Tibial nerve (tissue), 4 donors: ENCODE data around the gene COL6A2. TPM values are rescaled to one million over a fixed set of nuclear protein-coding genes. Genes with fewer than 3 reads are reported as not detected.

ENCODE experiments used
- DNase-seq, 2 donors: peaks; one replicate each; pipeline ENCODE4 v3.0.0-alpha.2; 2019; ENCODE audit warnings: low spot score in 2 of 2
- H3K27ac ChIP-seq, 4 donors: fragments of 200-600 bp; sonication (generic) in 3 of 4; one replicate each; pipeline ENCODE4 v1.5.1; 2017 to 2019; ENCODE audit warnings: mild to moderate bottlenecking in 1 of 4
- H3K27me3 ChIP-seq, 2 donors: fragments of 200-600 bp; sonication (generic) in 1 of 2; one replicate each; pipeline versions ENCODE4 v1.5.1 to v1.6.0; 2017 to 2019
- H3K36me3 ChIP-seq, 3 donors: fragments of 200-600 bp; sonication (generic); one replicate each; pipeline ENCODE4 v1.5.1; 2018 to 2019
- H3K4me1 ChIP-seq, 4 donors: fragments of 200-600 bp; sonication (generic) in 3 of 4; one replicate each; pipeline ENCODE4 v1.5.1; 2017 to 2019
- H3K4me3 ChIP-seq, 4 donors: fragments of 200-600 bp; sonication (generic) in 3 of 4; one replicate each; pipeline ENCODE4 v1.5.1; 2017 to 2019; ENCODE audit warnings: mild to moderate bottlenecking in 1 of 4, moderate library complexity in 1 of 4
- H3K9me3 ChIP-seq, 4 donors: fragments of 200-600 bp; sonication (generic) in 3 of 4; one replicate each; pipeline ENCODE4 v1.5.1; 2017 to 2019
- EP300 ChIP-seq, 2 donors: sonication (generic); formaldehyde crosslinking; IDR thresholded peaks; one replicate each; pipeline ENCODE4 v1.6.1; 2017; ENCODE audit warnings: antibody characterized with exemption in 2 of 2, mild to moderate bottlenecking in 1 of 2
- POLR2A ChIP-seq, 2 donors: fragments of 450-650 bp; IDR thresholded peaks; one replicate each; pipeline ENCODE4 v1.6.1; 2017; ENCODE audit warnings: antibody characterized with exemption in 2 of 2, mild to moderate bottlenecking in 2 of 2, moderate library complexity in 2 of 2
- WGBS, 2 donors: methylation state at CpG; one replicate each; pipeline ENCODE4 v1.1.5; 2018; 5-methylcytosine and 5-hydroxymethylcytosine counted together
- total RNA-seq, 4 donors: library from RNA; depleted of rRNA; stranded (reverse); fragments of >200 nt; gene quantifications; one replicate each; pipeline ENCODE4 v1.1.0, GENCODE V29; 2016
- TF ChIP-seq, protein P1 (sequence below), 5 experiments: fragments of 200-600 bp in 3 of 5; fragments of 450-650 bp in 2 of 5; sonication (generic) in 3 of 5; IDR thresholded peaks; one replicate each; pipeline ENCODE4 v1.5.1; 2016 to 2019; ENCODE audit warnings: antibody characterized with exemption in 5 of 5, mild to moderate bottlenecking in 3 of 5, moderate library complexity in 2 of 5

Gene COL6A2
- 1,000 to 10,000 TPM in 1 of 4 donors, 100 to 1,000 TPM in 3; 470 to 1,210 (median 744) TPM for total RNA-seq

DNA sequence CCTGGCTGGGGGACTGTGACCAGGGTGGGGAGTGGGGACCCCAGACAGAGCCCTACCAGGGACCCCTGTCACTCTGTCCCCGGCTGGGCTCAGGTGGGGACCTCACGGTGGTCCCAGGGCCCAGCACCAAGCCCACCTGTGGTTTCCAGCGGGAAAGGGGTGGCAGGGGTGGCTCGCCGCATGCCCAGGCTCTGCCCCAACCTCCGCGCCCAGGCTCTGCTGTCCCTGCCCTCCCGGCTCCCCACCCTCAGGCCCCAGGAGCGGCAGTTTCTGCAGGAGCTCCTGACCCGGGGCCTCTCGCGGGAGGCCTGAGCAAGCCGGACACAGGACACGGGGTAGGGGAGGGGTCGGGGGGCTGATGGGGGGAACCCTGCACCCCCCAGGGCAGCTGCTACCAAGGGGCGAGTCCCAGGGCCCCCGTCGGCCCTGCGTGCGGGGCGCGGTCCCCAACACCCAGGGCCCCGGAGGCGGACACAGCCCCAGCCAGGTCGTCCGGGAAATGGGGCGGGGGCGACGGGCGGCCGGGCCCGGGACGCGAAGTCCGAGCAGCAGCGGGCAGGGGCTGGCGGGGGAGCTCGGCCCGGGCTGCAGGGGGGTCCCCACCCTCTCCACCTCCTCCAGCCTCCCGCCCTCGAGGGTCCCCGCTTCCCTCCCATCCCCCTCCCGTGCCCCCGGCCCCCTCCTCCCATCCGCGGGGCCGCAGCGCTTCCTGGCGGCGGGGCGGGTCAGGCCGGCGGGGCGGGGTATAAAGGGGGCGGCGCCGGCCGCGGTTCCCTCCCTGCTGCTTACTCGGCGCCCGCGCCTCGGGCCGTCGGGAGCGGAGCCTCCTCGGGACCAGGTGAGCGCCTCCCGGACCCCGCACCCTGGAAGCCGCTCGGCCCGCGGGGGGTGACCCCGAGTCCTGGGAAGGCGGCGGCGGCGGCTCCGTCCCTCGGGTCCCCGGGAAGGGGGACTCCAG lies at the start of gene COL6A2:
COL6A2 (plus strand) TSS at position 777 of the 958 bp plus-strand sequence.
- TF ChIP-seq, protein P1, sequence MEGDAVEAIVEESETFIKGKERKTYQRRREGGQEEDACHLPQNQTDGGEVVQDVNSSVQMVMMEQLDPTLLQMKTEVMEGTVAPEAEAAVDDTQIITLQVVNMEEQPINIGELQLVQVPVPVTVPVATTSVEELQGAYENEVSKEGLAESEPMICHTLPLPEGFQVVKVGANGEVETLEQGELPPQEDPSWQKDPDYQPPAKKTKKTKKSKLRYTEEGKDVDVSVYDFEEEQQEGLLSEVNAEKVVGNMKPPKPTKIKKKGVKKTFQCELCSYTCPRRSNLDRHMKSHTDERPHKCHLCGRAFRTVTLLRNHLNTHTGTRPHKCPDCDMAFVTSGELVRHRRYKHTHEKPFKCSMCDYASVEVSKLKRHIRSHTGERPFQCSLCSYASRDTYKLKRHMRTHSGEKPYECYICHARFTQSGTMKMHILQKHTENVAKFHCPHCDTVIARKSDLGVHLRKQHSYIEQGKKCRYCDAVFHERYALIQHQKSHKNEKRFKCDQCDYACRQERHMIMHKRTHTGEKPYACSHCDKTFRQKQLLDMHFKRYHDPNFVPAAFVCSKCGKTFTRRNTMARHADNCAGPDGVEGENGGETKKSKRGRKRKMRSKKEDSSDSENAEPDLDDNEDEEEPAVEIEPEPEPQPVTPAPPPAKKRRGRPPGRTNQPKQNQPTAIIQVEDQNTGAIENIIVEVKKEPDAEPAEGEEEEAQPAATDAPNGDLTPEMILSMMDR (IDR thresholded peaks at IDR 0.05), result peak in 4 of 5 experiments; percentile 24 to 64 (median 44)
- TF ChIP-seq POLR2A (IDR thresholded peaks at IDR 0.05), result peak; percentile 25 to 64
- TF ChIP-seq EP300 (IDR thresholded peaks at IDR 0.05), result peak in 1 of 2 donors; percentile 70
- WGBS, 2 donors, result 0 to 12% methylated on average over 7 to 35 of the region's 83 CpGs
- peaks cover 0 to 43% (median 2%) of the 10 kb centered on the region in 4 donors for H3K4me1 ChIP-seq
- H3K9me3 ChIP-seq, result peaks cover 0 to 13% (median 3%) of the 10 kb centered on the region in 4 donors
- H3K27me3 ChIP-seq, result peaks cover 0 to 4% of the 10 kb centered on the region in 2 donors
- H3K36me3 ChIP-seq, result no peaks in the 10 kb centered on the region
- H3K4me3 ChIP-seq, result peak within 1 kb of the TSS; percentile 52 to 78 (median 76)
- H3K27ac ChIP-seq, result peak within 1 kb of the TSS; percentile 86 to 93 (median 92)
- DNase-seq, result peak in 1 of 2 donors; percentile 59

DNA sequence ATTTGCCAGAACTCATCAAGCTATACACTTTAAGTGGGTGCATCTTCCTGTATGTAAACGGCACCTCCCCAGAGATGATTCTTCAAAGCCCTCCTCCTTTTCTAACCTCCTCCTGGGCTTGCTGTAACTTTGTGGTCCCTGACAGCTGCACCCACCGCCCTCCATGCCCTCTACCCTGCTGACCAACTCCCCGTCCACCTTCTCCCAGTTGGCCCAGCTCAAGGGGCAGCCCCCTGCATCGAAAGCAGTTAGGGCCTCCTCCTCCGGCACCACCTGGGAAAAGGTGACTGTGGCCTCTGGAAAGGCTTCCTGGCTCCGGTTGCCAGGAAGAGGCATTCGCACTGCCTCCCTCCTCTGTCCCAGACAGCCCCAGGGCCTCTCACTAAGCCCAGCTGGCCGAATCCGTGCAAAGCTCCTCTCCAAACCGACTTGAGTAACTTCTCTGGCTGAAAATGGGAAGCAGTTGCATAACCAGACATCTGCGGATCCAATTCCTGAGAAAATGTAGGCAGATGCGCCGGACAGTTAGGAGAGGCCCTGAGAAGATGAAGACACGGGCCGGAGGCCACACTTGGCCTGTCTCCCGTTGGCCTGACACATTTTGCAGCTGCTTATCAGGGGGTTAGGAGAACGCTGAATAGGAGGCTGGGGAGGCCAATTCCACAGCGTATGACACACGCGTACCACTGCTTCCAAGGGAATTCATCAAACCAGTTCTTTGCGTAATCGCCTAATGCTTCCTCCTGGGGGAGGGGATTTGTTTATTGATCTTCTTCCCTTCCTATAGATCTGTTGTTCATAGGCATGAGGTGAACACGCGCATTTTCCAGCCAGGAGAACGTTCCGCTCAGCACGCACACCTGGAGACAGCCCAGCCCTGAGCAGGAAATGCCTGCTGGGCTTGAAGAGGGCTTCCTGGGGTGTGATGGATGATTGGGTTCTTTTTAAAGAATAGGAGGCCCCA lies 48.7 kb upstream of the COL6A2 start:
- Histone ChIP-seq H3K9me3 (no peaks in the 10 kb centered on the region), H3K4me1 (peaks cover 0 to 28% (median 11%) of the 10 kb centered on the region in 4 donors), H3K36me3 (no peaks in the 10 kb centered on the region), H3K27ac (peak overlapping the region; percentile 50 to 93 (median 75)), H3K27me3 (no peaks in the 10 kb centered on the region), H3K4me3 (no peak overlapping the region)
- TF ChIP-seq EP300 (IDR thresholded peaks at IDR 0.05), result peak; percentile 38 to 94
- no peak for TF ChIP-seq POLR2A (IDR thresholded peaks at IDR 0.05)
- WGBS, 2 donors, result 56 to 73% methylated on average over 23 to 27 of the region's 27 CpGs
- peak; percentile 82 to 90 for DNase-seq

DNA sequence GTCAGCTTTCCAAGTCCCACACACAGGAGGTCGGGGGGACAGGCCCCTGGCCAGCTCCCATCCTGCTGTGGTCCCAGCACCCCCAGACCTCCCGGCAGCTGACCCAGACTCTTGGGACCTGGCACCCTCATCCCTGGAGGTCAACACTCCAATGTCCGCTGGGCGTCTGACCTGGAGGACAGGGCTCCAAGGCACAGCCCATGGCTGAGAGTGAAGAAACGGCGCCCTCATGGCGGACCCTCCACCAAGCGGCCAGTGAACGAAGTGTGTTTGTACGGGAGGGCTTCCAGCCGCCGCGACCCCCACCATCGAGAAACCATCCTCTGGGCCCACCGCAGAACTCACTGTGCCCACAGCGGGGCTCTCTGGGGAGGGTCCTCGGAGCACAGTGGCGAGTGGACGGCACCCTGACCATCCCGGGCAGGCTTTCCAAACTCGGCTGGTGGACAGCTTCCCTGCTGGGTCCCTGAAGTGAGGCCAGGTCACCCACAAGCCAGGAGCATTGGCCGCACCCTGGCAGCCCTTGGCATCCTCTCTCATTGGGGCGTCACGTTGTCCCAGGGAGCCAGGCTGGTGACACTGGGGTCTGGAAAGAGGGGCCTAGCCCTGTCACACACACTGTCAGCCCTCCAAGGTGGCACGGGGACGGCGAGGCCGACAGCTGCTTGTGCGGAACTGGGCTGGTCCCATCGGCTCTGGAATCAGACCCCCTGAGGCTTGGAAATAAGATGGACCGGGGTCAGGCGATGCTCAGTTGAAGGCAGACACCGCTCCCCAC lies 47.8 kb upstream of the COL6A2 start:
- no peak for DNase-seq
- TF ChIP-seq EP300 (IDR thresholded peaks at IDR 0.05) (no peak), POLR2A (IDR thresholded peaks at IDR 0.05) (no peak)
- TF ChIP-seq, protein P1 (IDR thresholded peaks at IDR 0.05), result no peak
- H3K27me3 ChIP-seq, result no peaks in the 10 kb centered on the region
- H3K27ac ChIP-seq, result peak overlapping the region; percentile 50 to 93 (median 75)
- no peak overlapping the region for H3K4me3 ChIP-seq
- WGBS, 2 donors, result 82 to 91% methylated on average over 16 to 32 of the region's 33 CpGs
- no peaks in the 10 kb centered on the region for H3K36me3 ChIP-seq
- H3K4me1 ChIP-seq, result peaks cover 0 to 37% (median 14%) of the 10 kb centered on the region in 4 donors
- H3K9me3 ChIP-seq, result no peaks in the 10 kb centered on the region

DNA sequence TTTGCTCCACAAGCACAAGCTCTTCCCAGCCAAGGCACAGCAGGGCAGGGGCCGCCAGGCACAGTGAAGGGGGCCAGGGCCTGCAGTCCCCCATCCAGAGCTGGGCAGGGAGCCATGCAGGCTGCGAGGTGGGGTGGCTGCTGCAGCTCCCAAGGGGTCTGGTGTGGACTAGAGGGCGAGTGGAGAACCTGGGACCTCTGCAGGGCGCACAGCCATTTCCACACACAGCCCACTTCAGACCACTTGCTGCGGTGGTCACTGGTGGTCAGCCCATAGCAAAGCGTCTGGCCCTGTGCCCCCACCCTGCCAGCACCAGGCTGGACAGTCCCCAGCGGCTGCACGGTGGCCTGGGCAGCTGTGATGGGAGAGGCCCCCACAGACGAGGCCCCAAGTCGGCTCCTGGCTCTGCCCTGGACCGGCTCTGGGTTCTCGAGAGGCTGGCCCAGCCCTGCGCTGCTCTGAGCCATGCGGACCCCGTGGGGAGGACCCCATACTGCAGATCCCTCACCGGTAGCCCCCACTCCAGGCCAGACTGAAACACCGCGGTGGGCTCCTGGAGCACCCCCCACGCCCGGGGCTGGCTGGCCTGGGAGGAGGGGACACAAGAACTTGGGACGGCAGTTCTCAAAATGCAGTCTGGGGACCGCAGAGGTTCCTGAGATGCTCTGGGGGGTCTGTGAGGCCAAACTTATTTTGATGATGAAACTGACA lies 47.1 kb upstream of the COL6A2 start:
- Histone ChIP-seq H3K36me3 (no peaks in the 10 kb centered on the region), H3K9me3 (no peaks in the 10 kb centered on the region), H3K4me3 (no peak overlapping the region), H3K27me3 (no peaks in the 10 kb centered on the region), H3K4me1 (peaks cover 0 to 45% (median 22%) of the 10 kb centered on the region in 4 donors), H3K27ac (peak overlapping the region in 3 of 4 donors; percentile 63 to 93 (median 87))
- TF ChIP-seq, protein P1 (IDR thresholded peaks at IDR 0.05), result no peak
- TF ChIP-seq EP300 (IDR thresholded peaks at IDR 0.05) (no peak), POLR2A (IDR thresholded peaks at IDR 0.05) (no peak)
- no peak for DNase-seq
- 84 to 87% methylated on average over 10 to 21 of the region's 22 CpGs for WGBS, 2 donors
